DMS53 treated with DMSO at 0.1 percent for 48 hours (cell line): ENCODE measurements around the gene PTPRK.

Experiments used
- DNase-seq: peaks from one replicate; lab custom pipeline; 2025; ENCODE audit not compliant: unreplicated experiment; lab: John Stamatoyannopoulos, UW

Gene PTPRK

DNA sequence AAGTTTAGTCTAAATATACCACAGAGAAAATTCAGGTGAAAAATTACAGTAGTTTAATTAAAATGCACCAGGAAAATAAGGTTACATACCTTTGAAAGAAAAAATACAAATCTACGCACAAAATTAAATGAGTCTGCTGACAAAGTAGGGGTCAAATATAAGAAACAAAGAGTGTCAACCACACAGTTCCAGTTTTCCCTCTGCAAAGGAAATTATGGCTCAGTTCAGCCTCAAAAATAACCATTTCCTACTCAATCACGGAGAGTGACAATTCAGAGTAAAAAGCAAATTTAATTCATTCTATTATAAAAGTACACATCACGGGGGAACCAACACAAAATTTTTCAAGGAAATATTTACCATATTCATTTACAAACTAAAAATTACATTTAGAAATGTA, 124.8 kb downstream of the PTPRK start:
- DNase-seq, result no peak

DNA sequence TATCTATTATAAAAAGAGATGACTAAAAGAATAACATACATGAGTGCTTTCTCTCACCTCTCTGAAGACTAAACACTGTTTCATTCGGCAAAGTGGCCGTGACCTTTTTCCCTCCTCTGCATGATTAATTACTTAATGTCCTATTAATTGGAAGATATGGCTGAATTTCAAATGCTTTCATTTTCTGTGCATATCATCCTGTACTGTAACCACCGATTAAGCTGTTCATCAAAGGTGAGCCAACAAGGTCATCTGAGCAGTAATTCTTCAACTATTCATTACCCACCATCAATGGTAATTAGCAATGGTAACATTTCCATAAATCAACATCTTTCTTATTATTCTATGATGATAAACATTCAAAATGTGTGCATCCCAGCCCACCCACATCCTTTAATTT, 125.2 kb downstream of the PTPRK start:
- DNase-seq, result no peak

DNA sequence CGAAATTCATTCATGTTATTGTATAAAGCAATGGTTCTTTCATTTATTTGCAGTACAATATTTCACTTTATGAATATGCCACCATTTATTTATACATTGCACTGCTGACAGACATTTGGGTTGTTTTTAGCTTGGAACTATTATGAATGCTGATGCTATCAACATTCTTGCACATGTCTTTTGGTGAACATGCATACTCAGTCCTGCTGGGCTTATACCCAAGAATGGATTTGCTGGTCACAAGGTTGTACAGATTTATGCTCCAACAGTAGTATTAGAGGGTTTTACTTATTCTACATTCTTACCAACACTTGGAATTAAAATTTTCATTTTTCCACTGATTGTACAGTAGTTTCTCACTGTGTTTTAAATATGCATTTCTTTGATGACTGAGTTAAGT, 126.2 kb downstream of the PTPRK start:
- no peak for DNase-seq

DNA sequence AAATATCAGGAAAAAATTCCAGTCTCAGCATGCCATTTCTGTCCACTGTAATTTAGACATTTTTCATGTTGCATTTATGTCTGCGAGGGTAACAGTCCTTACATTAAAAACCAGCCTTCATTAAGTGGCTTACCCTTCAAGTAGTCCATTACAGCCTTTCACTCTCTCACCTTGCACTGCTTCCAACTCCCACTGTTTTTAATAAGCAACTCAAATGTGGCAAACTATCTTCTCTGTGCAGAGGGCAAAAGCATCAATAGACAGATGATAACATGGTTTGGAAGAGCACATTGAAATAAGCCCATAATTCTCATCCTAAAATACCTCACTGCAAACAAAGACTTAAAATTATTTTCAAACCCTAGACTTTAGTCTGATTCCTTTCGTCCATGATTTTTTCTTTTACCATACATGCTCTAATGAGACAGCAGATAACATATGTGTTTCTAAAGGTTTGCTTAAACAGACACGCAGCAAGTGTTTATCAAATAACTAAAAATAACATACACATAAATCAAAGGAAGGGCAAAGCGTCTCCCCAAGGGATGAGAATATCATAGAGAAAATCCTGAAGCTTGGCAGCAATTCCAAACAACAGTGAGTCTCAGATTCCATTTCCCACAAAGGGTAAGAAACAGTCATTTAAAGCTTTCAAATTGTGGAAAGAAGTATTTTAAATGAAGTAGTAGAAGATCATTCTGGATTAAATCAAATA, 130.4 kb downstream of the PTPRK start:
- DNase-seq, result no peak

DNA sequence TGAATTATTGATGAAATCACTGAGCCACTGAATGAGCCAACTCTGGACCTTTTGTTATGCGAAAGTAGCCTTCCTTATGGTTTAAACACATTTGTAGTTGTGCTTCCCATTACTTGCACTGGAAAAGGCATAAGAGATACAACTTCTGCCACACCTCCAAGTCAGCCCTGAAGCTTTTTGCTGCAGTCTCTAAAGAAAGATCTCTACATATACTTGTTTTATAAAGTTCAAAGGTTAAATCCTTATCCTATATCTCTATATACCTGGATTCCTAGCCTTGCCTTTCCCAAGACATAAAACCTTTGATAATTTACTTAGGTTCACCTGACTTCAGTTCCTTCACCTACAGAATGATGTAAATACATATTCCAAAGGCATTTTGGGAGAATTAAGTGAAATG, 132.0 kb downstream of the PTPRK start:
- no peak for DNase-seq

DNA sequence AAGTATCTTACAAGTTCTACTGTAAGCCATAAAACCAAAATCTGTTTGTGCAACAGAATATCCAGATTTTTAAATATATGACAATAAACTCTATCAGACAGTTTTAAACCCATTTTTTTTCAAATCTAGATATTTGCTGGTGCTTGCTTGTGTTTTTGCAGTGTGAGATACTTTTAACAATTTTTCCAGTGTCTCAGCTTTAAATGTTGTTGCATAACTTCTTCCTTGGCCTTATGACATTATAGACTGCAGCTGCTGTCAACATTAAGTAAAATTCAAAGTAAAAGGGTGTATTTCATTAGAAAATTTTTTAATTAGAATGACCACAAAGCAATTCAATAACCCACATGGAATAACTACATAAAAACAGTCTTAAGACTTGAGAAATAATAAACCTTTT, 139.5 kb downstream of the PTPRK start:
- DNase-seq, result no peak

DNA sequence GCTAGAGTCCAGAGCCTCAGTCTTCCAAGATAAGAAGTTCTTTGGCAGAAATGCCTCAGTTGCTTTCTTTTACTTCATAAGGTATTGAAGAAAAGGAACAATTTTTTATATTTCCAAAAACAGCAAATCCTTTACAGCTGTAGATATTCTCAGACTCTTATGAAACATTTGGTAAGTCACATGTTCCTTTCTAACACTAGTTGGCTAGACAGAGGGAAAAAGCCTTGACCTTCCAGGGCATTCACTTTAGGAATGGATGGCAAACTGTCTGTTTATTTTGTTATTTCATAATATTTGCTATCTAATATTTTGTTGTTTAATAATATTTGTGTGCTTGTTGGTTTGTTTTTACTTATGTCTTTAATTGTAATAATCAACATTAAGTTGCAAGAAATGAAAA, 140.8 kb downstream of the PTPRK start:
- DNase-seq, result no peak

DNA sequence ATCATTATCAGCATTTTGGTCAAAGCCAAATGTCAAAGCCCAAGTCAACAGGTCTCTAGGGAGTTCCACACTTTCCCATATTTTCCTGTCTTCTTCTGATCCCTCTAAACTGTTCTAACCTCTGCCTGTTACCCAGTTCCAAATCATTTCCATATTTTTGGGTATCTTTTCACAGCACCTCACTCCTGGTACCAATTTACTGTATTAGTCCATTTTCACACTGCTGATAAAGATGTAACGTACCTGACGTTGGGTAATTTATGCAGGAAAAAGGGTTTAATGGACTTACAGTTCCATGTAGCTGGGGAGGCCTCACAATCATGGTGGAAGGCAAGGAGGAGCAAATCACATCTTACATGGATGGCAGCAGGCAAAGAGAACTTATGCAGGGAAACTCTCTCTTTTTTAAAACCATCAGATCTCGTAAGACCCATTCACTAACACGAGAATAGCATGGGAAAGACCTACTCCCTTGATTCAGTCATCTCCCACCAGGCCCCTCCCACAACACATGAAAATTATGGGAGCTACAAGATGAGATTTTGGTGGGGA, 143.4 kb downstream of the PTPRK start:
- DNase-seq, result no peak

DNA sequence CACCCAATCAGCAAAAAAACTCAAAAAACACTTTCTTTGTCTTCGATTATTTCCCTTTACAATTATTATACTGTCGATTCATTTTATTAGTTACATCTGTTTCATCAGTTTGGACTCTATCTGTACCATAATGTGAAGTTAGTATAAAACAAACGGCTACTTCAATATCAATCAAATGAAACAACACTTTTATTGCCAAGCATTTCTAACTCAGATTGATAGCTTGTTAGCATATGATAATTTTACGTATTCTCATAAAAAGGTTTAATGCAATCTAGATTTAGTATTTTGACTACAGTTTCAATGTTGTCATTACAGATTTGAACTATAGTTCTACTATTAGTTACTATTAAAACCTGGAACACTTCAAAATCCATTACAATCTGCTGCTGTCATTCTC, 149.3 kb downstream of the PTPRK start:
- no peak for DNase-seq

DNA sequence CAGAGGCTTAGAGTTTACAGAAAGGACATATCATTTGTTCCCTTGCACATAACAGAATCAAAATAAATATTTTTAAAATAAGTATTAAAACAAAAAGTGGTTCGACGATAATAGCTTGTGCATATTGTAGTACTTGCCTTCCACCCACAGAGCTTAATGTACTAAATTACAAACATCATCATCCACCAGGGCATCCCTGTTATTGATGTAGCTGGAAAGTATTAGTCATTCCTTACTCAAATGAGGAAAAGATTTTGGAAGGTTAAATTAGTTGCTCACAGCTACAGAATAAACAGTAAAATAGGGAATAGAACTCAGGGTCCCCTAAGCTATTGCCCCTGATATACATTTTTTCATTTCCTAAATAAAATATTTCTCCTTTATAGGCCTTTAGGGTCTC, 150.3 kb downstream of the PTPRK start:
- DNase-seq, result no peak

DNA sequence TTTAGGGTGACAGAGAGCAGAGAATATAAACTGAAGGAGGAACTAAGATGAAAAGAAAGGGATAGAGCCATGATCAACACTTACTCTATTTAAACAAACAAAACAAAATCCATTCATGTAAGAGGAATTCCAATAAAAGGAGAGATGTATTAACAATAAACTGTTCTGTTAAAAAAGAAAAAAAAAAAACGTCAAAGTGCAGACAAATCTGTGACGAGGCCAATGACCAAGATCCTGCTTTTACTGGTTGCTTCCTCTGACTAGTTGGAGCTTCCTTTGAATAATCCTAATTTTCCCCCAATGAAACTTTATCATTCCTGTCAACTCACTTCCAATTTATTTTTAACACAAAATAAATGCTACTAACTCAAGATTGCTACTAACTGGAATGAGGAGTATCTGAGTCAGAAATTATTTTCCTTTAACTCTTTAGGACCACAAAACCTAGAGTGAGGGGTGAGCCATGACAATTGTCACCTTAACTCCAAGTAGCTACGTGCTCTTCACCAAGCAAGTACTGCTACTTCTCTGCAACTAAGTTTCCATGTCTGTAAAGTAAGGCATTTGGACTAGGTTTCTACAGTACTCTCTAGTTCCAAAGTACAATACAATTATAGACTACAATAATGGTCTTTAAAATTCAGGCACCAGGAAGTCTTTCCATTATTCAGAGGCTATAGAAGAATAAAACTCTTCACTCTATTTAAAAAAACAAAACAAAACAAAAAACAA, 152.0 kb downstream of the PTPRK start:
- no peak for DNase-seq

DNA sequence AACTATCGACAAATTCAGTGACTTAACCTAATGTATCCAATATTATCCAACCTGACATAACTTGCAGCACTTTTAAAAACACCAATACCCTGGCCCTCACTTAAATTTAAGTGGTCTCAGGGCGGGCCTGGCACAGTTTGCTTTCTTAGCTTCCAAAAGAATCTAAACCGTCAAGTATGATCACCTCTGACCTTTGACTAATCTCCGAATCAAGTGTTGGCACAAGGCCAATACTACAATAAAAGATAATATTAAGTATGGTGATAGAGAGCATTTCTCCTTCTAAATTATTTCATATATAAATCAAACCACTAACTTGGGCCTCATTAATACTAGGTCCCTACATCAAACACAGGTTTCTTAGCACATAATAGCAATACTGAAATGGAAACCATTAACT, 153.0 kb downstream of the PTPRK start:
- no peak for DNase-seq

DNA sequence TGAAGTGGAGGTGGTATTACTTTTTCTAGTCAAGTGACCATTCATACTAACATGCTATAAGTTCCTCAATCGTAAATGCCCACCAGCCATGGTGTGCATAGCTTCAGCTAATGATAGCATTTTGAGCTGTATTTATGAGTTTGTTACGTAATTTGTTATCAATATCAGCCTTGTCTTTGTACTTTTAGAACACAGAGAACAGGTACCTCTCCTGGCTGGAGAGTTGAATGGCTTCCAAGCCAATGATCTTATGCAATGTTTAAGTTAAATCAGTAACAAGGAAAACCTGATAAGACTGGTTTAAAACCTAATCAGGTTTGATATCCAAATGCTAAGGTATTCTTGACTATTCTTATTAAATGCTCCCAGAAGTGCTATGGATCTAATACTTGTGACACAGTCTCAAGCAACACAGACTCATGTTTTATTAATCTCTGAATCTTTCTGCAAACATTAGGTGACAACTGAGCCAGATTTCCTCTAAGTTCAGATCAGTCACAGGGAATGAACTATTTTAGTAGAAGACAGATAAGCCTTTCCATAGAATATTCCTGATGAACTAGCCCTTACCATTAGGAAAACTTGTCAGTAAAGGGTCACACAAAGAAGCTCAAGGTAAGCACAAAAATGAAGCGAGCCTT, 154.8 kb downstream of the PTPRK start:
- no peak for DNase-seq

DNA sequence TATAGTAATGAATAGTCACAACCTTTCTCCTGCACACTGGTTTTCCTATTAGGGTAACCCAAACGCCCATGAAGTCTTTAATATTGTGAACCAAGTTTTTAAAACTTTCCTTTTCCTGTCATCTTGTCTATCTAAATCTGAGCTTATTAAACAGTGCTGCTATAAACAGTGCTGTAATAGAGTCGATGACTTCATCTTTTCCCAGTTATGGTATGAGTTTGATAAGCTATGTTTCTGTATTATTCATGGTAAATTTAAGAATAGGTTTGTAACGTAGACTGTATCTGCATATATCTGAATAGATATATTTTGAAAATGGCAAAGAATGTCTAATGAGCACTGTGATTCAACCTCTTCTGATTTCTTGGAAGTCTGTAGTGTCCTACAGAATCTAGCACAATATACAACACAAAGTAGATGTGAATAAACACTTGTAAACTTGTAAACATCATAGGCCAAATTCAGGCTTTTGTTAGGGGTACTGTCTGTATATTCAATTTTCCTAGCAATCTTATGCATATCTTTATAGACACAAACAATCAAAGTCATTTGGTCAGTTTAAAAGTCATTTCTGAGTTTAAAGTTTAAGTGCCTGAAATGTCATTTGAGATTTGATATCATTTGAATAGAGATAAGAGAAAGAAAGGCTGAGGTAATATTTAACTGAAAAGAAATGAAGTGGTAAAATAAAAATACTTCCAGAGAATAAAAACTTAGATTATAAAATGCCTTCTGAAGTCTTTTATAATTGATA, 155.5 kb downstream of the PTPRK start:
- no peak for DNase-seq

DNA sequence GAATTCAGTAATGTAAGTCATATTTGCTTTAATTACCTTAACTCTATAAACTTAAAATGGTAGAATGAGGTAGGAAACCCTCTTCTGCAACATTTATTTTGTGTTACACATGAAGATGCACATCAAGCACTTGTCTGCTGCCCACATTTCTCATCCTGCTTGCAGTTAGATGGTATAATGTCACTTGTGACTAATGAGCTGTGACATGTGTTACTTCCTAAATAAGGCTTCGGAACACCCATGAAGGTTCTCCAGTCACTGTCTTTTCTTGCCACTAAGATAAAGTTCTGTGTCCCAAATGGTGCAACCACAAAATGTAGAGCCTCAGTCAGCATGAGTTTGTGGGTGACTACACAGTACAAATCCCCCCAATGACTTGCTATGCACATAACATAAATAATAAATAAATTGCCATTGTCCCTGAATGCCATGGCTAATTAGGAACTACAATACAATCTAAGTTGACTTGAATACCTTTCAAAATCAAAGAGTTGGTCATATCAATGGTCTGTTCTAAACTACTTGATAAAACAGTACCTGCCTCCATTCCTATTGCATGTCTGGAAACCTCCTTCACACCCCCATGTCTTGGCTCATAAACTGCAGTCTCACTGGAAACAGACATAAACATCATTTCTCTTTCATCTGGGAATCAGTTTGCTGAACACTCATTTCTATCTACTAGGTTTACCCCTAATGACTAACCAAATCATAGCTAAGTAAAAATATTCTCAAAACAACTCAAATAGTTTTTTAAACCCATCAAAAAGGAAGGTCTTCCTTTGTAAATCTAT, 157.2 kb downstream of the PTPRK start:
- DNase-seq, result no peak

DNA sequence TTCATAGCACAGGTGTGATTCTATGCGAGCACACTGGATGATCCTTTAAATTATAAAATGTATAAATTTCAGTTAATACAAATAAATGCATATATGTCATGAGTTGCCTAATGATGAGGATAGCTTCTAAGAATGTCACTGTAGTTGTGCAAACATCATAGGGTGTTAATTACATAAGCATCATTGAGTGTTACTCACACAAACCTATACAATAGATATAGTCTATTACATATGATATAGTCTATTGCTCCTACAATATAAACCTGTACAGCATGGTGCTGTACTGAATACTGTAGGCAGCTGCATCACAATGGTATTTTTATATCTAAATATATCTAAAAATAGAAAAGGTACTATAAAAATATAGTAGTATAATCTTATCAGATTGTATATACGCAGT, 159.0 kb downstream of the PTPRK start:
- no peak for DNase-seq

DNA sequence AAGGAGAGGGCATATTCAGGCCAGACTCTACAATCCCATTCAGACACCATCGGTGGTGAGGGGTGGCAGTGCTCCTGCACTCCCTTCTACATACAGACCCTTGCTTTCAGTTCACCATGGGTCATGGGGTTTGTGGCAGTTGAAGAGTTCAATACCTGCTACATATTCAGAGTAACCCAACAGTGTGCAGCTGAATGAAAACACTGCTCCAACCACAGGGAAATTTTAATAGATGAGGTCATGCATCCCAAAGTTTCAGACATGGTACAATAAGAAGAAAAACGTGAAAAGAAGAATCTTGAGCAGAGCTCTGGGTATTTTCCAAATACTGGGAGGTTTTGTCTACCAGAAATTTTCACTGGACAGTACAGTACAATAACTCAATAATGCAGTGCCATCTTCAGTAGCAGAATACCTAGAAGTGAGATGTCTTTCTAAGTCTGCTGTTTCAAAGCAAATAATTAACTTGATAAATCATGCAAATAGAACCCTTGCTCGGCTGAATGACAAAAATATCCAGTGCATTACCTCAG, 162.1 kb downstream of the PTPRK start:
- no peak for DNase-seq

DNA sequence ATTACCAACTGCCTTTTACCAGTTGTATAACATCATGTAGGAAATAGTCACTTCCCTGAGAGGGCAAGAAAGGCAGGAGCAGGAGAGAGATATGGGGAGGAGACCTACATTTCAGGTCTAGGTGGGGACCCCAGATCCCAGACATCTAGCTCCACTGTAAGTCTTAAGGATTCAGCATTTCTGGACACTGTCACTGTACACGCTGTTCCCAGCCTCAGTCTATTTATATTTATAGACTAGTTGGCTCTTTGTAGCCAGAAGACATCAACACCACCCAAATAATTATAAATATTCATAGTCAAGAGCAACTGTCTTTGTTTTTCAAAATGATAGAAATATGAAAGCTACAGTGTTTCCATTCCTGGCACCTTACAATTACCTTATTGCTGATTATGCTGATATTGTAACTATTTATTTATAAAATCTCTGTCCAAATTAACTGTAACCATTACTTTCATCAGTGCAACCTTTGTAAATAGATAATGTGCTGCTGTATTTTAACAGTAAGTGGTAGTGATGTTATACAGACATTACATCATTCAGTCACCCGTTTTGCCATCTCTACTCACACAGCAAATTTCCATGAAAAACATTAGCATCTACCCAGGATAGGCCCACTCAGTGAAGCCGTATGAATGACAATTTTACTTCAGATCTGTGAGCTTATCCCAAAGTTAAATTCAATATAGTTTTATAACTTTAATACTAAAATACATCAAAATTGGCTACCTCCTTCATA, 162.8 kb downstream of the PTPRK start:
- no peak for DNase-seq

DNA sequence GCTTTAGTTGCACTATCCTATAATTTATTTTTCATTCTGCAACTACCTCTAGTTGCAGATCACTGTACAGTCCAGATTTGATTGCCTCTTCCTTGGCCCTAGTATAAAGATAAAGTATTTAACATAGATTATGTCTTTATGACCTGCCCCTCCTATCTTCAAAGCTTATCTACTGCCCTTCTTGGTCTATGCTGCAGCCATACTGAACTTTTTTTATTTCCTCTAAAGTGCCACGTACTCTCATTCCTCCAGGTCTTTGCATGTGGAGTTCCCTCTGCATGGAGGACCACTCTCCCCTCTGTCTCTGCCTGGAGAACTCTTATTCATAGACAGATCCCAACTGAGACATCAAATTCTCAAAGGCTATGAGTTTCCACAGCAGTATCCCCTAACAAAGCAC, 168.0 kb downstream of the PTPRK start:
- DNase-seq, result no peak

DNA sequence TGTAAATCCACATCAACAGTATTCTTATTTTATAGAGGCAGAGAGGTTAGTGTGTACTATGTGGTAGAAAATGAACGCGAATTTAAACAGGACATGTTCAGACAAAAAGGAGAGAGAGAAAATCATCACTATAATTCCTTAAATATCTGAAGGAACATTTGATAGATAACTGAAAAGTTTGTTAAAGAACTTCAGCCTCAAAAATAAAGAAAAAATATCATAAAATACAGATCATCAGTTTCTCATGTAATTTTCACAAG, 169.2 kb downstream of the PTPRK start:
- DNase-seq, result no peak
